CD4-positive, CD25-positive, alpha-beta regulatory T cell (primary cell): ENCODE data around the gene EBF3. TPM values are rescaled to one million over a fixed set of nuclear protein-coding genes. Genes with fewer than 3 reads are reported as not detected.

Experiments
- ATAC-seq, 2 donors: fragments of 150-1000 bp; cut with Tn5 transposase; one replicate each; pipeline ENCODE4 v1.10.0; 2021; ENCODE audit warnings: low read depth in 2 of 2, moderate number of reproducible peaks in 2 of 2, moderate library complexity in 1 of 2
- DNase-seq, 3 donors: peaks; one replicate each; pipeline versions ENCODE4 v3.0.0 to v3.0.0-alpha.2; 2012 to 2022; ENCODE audit warnings: mixed read lengths in 1 of 3
- H3K27ac ChIP-seq: one replicate; pipeline ENCODE4 v1.7.0; 2013; ENCODE audit warnings: mild to moderate bottlenecking, low read length; ENCODE audit not compliant: insufficient read depth, poor library complexity, severe bottlenecking
- H3K27me3 ChIP-seq: one replicate; pipeline ENCODE4 v1.7.0; 2013; ENCODE audit warnings: low read length; ENCODE audit not compliant: control insufficient read depth, insufficient read depth
- H3K36me3 ChIP-seq: one replicate; pipeline ENCODE4 v1.7.0; 2013; ENCODE audit warnings: mild to moderate bottlenecking, low read length, moderate library complexity; ENCODE audit not compliant: control insufficient read depth, insufficient read depth
- H3K4me1 ChIP-seq: 2 replicates; pipeline ENCODE4 v1.7.0; 2013; ENCODE audit warnings: mild to moderate bottlenecking, low read length; ENCODE audit not compliant: insufficient read depth, control insufficient read depth, poor library complexity, severe bottlenecking
- H3K4me3 ChIP-seq: one replicate; pipeline ENCODE4 v1.7.0; 2013; ENCODE audit warnings: low read depth, mild to moderate bottlenecking, low read length, moderate library complexity
- H3K9me3 ChIP-seq, 2 experiments: 1 replicate in 1 of 2; 2 replicates in 1 of 2; pipeline ENCODE4 v1.7.0; 2013; ENCODE audit warnings: low read length in 2 of 2, mild to moderate bottlenecking in 1 of 2, moderate library complexity in 1 of 2; ENCODE audit not compliant: control insufficient read depth in 2 of 2
- H3K27ac Mint-ChIP-seq, 3 donors: one replicate each; pipeline ENCODE4 v1.8.0; 2020 to 2022; ENCODE audit warnings: mild to moderate bottlenecking in 3 of 3, mixed read lengths in 3 of 3, moderate library complexity in 2 of 3
- H3K27me3 Mint-ChIP-seq: one replicate; pipeline ENCODE4 v1.8.0; 2022; ENCODE audit warnings: mild to moderate bottlenecking, mixed read lengths
- H3K36me3 Mint-ChIP-seq: one replicate; pipeline ENCODE4 v1.8.0; 2020; ENCODE audit warnings: mixed read lengths
- H3K4me1 Mint-ChIP-seq, 4 donors: one replicate each; pipeline ENCODE4 v1.8.0; 2020 to 2022; ENCODE audit warnings: mixed read lengths in 4 of 4, mild to moderate bottlenecking in 1 of 4
- H3K4me3 Mint-ChIP-seq, 4 donors: one replicate each; pipeline ENCODE4 v1.8.0; 2020 to 2022; ENCODE audit warnings: mild to moderate bottlenecking in 4 of 4, mixed read lengths in 4 of 4, moderate library complexity in 3 of 4
- H3K9me3 Mint-ChIP-seq, 7 donors: one replicate each; pipeline ENCODE4 v1.8.0; 2020 to 2022; ENCODE audit warnings: mixed read lengths in 7 of 7, mild to moderate bottlenecking in 3 of 7, moderate library complexity in 2 of 7
- polyA plus RNA-seq, 4 donors: library from polyadenylated mRNA; unstranded; fragments of 300-500 nt; fragmentation: Illumina TruSeq; gene quantifications; one replicate each; pipeline ENCODE4 v1.2.3, GENCODE V29; 2021
- total RNA-seq: library from RNA; stranded (reverse); gene quantifications from one replicate; pipeline ENCODE4 v1.2.3, GENCODE V29; 2022

EBF3 gene
- total and polyA plus RNA-seq, 5 donors from 2014 or later = not detected

- H3K9me3 ChIP-seq = no peaks in the 10 kb centered on the region
- no peak for ATAC-seq
- no peaks in the 10 kb centered on the region for H3K36me3 ChIP-seq
- no peak overlapping the region for H3K27ac Mint-ChIP-seq
- no peaks in the 10 kb centered on the region for H3K4me1 ChIP-seq
- H3K27me3 ChIP-seq = no peaks in the 10 kb centered on the region
- DNase-seq = no peak
- no peak overlapping the region for H3K4me3 ChIP-seq
- H3K9me3 Mint-ChIP-seq = no peaks in the 10 kb centered on the region
- H3K4me1 Mint-ChIP-seq = no peaks in the 10 kb centered on the region
- no peaks in the 10 kb centered on the region for H3K36me3 Mint-ChIP-seq
- H3K4me3 Mint-ChIP-seq = no peak overlapping the region
- H3K27ac ChIP-seq = no peak overlapping the region
- no peaks in the 10 kb centered on the region for H3K27me3 Mint-ChIP-seq
Measured at GRCh38 chr10:129917936-129918335, 46.1 kb downstream of the EBF3 start.

- Mint-ChIP-seq H3K9me3 (no peaks in the 10 kb centered on the region), H3K4me1 (no peaks in the 10 kb centered on the region), H3K27ac (no peak overlapping the region), H3K27me3 (no peaks in the 10 kb centered on the region), H3K4me3 (no peak overlapping the region), H3K36me3 (no peaks in the 10 kb centered on the region)
- Histone ChIP-seq H3K27ac (no peak overlapping the region), H3K4me3 (no peak overlapping the region), H3K9me3 (no peaks in the 10 kb centered on the region), H3K4me1 (no peaks in the 10 kb centered on the region), H3K27me3 (no peaks in the 10 kb centered on the region), H3K36me3 (no peaks in the 10 kb centered on the region)
- no peak for DNase-seq
- no peak for ATAC-seq
Measured at GRCh38 chr10:129916506-129916995, 47.5 kb downstream of the EBF3 start.

- Mint-ChIP-seq H3K9me3 (no peaks in the 10 kb centered on the region), H3K27me3 (no peaks in the 10 kb centered on the region), H3K4me3 (no peak overlapping the region), H3K27ac (no peak overlapping the region), H3K4me1 (no peaks in the 10 kb centered on the region), H3K36me3 (no peaks in the 10 kb centered on the region)
- Histone ChIP-seq H3K4me3 (no peak overlapping the region), H3K27me3 (no peaks in the 10 kb centered on the region), H3K27ac (no peak overlapping the region), H3K36me3 (no peaks in the 10 kb centered on the region), H3K9me3 (no peaks in the 10 kb centered on the region), H3K4me1 (no peaks in the 10 kb centered on the region)
- ATAC-seq (no peak), DNase-seq (no peak)
Measured at GRCh38 chr10:129915526-129916378, 48.3 kb downstream of the EBF3 start.

GRCh38 chr10:129914960-129915359 is 49.1 kb downstream of the EBF3 start:
- Mint-ChIP-seq H3K36me3 (no peaks in the 10 kb centered on the region), H3K27me3 (no peaks in the 10 kb centered on the region), H3K9me3 (no peaks in the 10 kb centered on the region), H3K4me1 (no peaks in the 10 kb centered on the region), H3K27ac (no peak overlapping the region), H3K4me3 (no peak overlapping the region)
- no peaks in the 10 kb centered on the region for H3K9me3 ChIP-seq
- H3K4me3 ChIP-seq = no peak overlapping the region
- no peaks in the 10 kb centered on the region for H3K36me3 ChIP-seq
- no peaks in the 10 kb centered on the region for H3K4me1 ChIP-seq
- H3K27ac ChIP-seq = no peak overlapping the region
- no peaks in the 10 kb centered on the region for H3K27me3 ChIP-seq
- no peak for ATAC-seq
- no peak for DNase-seq

- no peaks in the 10 kb centered on the region for H3K36me3 ChIP-seq
- no peaks in the 10 kb centered on the region for H3K27me3 Mint-ChIP-seq
- H3K27ac ChIP-seq = no peak overlapping the region
- DNase-seq = no peak
- H3K4me3 ChIP-seq = no peak overlapping the region
- H3K4me3 Mint-ChIP-seq = no peak overlapping the region
- no peak overlapping the region for H3K27ac Mint-ChIP-seq
- no peaks in the 10 kb centered on the region for H3K4me1 Mint-ChIP-seq
- H3K4me1 ChIP-seq = no peaks in the 10 kb centered on the region
- no peaks in the 10 kb centered on the region for H3K9me3 ChIP-seq
- no peaks in the 10 kb centered on the region for H3K9me3 Mint-ChIP-seq
- no peak for ATAC-seq
- H3K36me3 Mint-ChIP-seq = no peaks in the 10 kb centered on the region
- H3K27me3 ChIP-seq = no peaks in the 10 kb centered on the region
Measured at GRCh38 chr10:129914153-129914855, 49.8 kb downstream of the EBF3 start.

GRCh38 chr10:129912986-129913695 is 50.9 kb downstream of the EBF3 start:
- Mint-ChIP-seq H3K27me3 (no peaks in the 10 kb centered on the region), H3K4me1 (no peaks in the 10 kb centered on the region), H3K27ac (no peak overlapping the region), H3K9me3 (no peaks in the 10 kb centered on the region), H3K36me3 (no peaks in the 10 kb centered on the region), H3K4me3 (no peak overlapping the region)
- Histone ChIP-seq H3K36me3 (no peaks in the 10 kb centered on the region), H3K4me3 (no peak overlapping the region), H3K27me3 (no peaks in the 10 kb centered on the region), H3K4me1 (no peaks in the 10 kb centered on the region), H3K27ac (no peak overlapping the region), H3K9me3 (no peaks in the 10 kb centered on the region)
- ATAC-seq (no peak), DNase-seq (no peak)

GRCh38 chr10:129912166-129912917 is 51.7 kb downstream of the EBF3 start:
- no peaks in the 10 kb centered on the region for H3K27me3 ChIP-seq
- H3K27ac ChIP-seq = no peak overlapping the region
- H3K4me3 ChIP-seq = no peak overlapping the region
- no peaks in the 10 kb centered on the region for H3K4me1 Mint-ChIP-seq
- no peaks in the 10 kb centered on the region for H3K27me3 Mint-ChIP-seq
- no peaks in the 10 kb centered on the region for H3K36me3 Mint-ChIP-seq
- H3K27ac Mint-ChIP-seq = no peak overlapping the region
- DNase-seq (no peak), ATAC-seq (no peak)
- H3K4me1 ChIP-seq = no peaks in the 10 kb centered on the region
- H3K36me3 ChIP-seq = no peaks in the 10 kb centered on the region
- H3K9me3 Mint-ChIP-seq = no peaks in the 10 kb centered on the region
- no peak overlapping the region for H3K4me3 Mint-ChIP-seq
- H3K9me3 ChIP-seq = no peaks in the 10 kb centered on the region
